ENCODE data around the gene RNF14. TPM values are rescaled to one million over a fixed set of nuclear protein-coding genes. Genes with fewer than 3 reads are reported as not detected.

RNF14 gene
- total RNA-seq, 1 experiment from 2014 or later, result 37.5 TPM

DNA sequence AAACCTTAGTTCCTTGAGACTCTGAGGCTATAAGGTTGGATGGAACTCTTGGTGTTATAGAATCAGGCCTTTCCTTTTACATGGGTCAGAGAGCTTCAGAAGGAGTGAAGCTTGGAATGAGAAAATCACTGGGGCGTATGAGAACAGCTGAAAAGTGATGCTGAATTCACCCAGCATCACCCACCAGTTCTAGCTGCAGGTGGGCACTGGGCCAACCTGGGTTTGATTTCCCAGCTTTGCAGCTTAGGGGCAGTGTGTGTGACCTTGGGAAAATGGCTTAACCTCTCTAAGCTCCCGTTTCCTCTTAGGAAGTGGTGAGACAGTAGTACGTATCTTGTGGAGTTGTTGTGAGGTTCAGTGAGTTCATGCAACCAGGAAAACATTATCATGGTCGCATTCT is 21.6 kb upstream of the RNF14 start:
- H3K4me2 ChIP-seq (ENCODE audit: low read length), result no peak overlapping the region
- no peaks in the 10 kb centered on the region for H4K20me1 ChIP-seq (ENCODE audit: insufficient read depth)
- ChIA-PET RAD21 (ENCODE audit: low non-redundant PET in 1 of 2, low total read pairs in 2 of 2, uncharacterized antibody in 2 of 2, unreplicated experiment in 2 of 2) (no interaction called here), POLR2A (no interaction called here), CTCF (no interaction called here)
- H3K27me3 ChIP-seq (ENCODE audit: insufficient read depth, low read length), result no peaks in the 10 kb centered on the region
- no peaks in the 10 kb centered on the region for H3K36me3 ChIP-seq (ENCODE audit: control insufficient read depth in 1 of 2, insufficient read depth in 2 of 2, low read length in 2 of 2)
- no peaks in the 10 kb centered on the region for H3K4me1 ChIP-seq (ENCODE audit: control insufficient read depth in 1 of 2, insufficient read depth in 2 of 2, low read length in 2 of 2)
- ATAC-seq, result no peak
- no peak overlapping the region for H3K27ac ChIP-seq (ENCODE audit: low read depth, low read length)
- intact Hi-C loops (cut with micrococcal nuclease), result no loop called here
- no peak for TF ChIP-seq FOSL1 (IDR thresholded peaks at IDR 0.05; ENCODE audit: low read depth)
- no peak for TF ChIP-seq RAD21 (IDR thresholded peaks at IDR 0.05; ENCODE audit: low read depth)
- TF ChIP-seq, protein P1, sequence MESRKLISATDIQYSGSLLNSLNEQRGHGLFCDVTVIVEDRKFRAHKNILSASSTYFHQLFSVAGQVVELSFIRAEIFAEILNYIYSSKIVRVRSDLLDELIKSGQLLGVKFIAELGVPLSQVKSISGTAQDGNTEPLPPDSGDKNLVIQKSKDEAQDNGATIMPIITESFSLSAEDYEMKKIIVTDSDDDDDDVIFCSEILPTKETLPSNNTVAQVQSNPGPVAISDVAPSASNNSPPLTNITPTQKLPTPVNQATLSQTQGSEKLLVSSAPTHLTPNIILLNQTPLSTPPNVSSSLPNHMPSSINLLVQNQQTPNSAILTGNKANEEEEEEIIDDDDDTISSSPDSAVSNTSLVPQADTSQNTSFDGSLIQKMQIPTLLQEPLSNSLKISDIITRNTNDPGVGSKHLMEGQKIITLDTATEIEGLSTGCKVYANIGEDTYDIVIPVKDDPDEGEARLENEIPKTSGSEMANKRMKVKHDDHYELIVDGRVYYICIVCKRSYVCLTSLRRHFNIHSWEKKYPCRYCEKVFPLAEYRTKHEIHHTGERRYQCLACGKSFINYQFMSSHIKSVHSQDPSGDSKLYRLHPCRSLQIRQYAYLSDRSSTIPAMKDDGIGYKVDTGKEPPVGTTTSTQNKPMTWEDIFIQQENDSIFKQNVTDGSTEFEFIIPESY (IDR thresholded peaks at IDR 0.05; ENCODE audit: extremely low read depth, insufficient replicate concordance, low read length), result no peak
- no TSS peak for BruUV-seq (replicated peaks)
- H3K4me3 ChIP-seq (replicated peaks in 1 of 2; ENCODE audit: low read depth in 1 of 2, low read length in 2 of 2), result no peak overlapping the region
- no peak overlapping the region for H2AFZ ChIP-seq (ENCODE audit: low read depth, low read length, poor library complexity, severe bottlenecking)
- H3K9me2 ChIP-seq (ENCODE audit: insufficient read depth), result no peaks in the 10 kb centered on the region
- H3K9me3 ChIP-seq (ENCODE audit: control insufficient read depth in 1 of 2, insufficient read depth in 1 of 2, low read depth in 1 of 2, low read length in 2 of 2), result no peaks in the 10 kb centered on the region
- no peak for DNase-seq (ENCODE audit: low read depth, low spot score)
- H3K79me2 ChIP-seq (ENCODE audit: insufficient read depth, low read length), result no peaks in the 10 kb centered on the region
- H3K9ac ChIP-seq (ENCODE audit: low read length), result no peak overlapping the region

DNA sequence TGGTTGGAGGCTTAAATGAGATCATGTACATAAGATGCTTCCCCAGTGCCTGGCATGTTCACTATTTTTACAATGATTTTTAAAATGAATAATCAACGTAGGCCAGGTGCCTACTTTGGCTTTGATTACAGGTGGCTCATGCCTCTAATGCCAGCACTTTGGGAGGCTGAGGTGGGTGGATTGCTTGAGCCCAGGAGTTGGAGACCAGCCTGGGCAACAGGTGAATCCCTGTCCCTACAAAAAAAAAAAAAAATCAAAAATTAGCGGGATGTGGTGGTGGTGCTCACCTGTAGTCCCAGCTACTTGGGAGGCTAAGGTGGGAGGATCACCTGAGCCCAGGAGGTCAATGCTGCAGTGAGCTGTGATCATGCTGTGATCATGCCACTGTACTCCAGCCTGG is 20.1 kb upstream of the RNF14 start:
- Histone ChIP-seq H3K27me3 (ENCODE audit: insufficient read depth, low read length) (no peaks in the 10 kb centered on the region), H3K27ac (ENCODE audit: low read depth, low read length) (no peak overlapping the region), H3K9ac (ENCODE audit: low read length) (no peak overlapping the region), H4K20me1 (ENCODE audit: insufficient read depth) (no peaks in the 10 kb centered on the region), H3K4me2 (ENCODE audit: low read length) (no peak overlapping the region), H3K9me2 (ENCODE audit: insufficient read depth) (no peaks in the 10 kb centered on the region), H3K36me3 (ENCODE audit: control insufficient read depth in 1 of 2, insufficient read depth in 2 of 2, low read length in 2 of 2) (no peaks in the 10 kb centered on the region), H3K4me3 (replicated peaks in 1 of 2; ENCODE audit: low read depth in 1 of 2, low read length in 2 of 2) (no peak overlapping the region), H2AFZ (ENCODE audit: low read depth, low read length, poor library complexity, severe bottlenecking) (no peak overlapping the region), H3K79me2 (ENCODE audit: insufficient read depth, low read length) (no peaks in the 10 kb centered on the region), H3K9me3 (ENCODE audit: control insufficient read depth in 1 of 2, insufficient read depth in 1 of 2, low read depth in 1 of 2, low read length in 2 of 2) (no peaks in the 10 kb centered on the region), H3K4me1 (ENCODE audit: control insufficient read depth in 1 of 2, insufficient read depth in 2 of 2, low read length in 2 of 2) (no peaks in the 10 kb centered on the region)
- no TSS peak for BruUV-seq (replicated peaks)
- intact Hi-C loops (cut with micrococcal nuclease), result no loop called here
- ATAC-seq (no peak), DNase-seq (ENCODE audit: low read depth, low spot score) (no peak)
- ChIA-PET POLR2A (no interaction called here), RAD21 (ENCODE audit: low non-redundant PET in 1 of 2, low total read pairs in 2 of 2, uncharacterized antibody in 2 of 2, unreplicated experiment in 2 of 2) (interaction anchor here in 1 of 2 experiments (0.6 kb wide), 1 partner anchor 190 kb away, joined by 4 read pairs; no protein-coding TSS in a partner anchor), CTCF (interaction anchor here (1.2 kb wide), 1 partner anchor 12 kb away, joined by 3 read pairs; no protein-coding TSS in a partner anchor)
- TF ChIP-seq POLR2A (IDR thresholded peaks at IDR 0.05; ENCODE audit: borderline replicate concordance, extremely low read depth, insufficient read depth, insufficient read length) (no peak), EGR1 (IDR thresholded peaks at IDR 0.05; ENCODE audit: low read depth) (no peak), YY1 (IDR thresholded peaks at IDR 0.05; ENCODE audit: extremely low read depth, insufficient replicate concordance, low read depth, low read length) (no peak), POLR2AphosphoS5 (IDR thresholded peaks at IDR 0.05; ENCODE audit: low read depth, low read length) (no peak), EZH2 (IDR thresholded peaks at IDR 0.05) (no peak)
- TF ChIP-seq, protein P1 (IDR thresholded peaks at IDR 0.05; ENCODE audit: extremely low read depth, insufficient replicate concordance, low read length), result no peak
- TF ChIP-seq, protein P2, sequence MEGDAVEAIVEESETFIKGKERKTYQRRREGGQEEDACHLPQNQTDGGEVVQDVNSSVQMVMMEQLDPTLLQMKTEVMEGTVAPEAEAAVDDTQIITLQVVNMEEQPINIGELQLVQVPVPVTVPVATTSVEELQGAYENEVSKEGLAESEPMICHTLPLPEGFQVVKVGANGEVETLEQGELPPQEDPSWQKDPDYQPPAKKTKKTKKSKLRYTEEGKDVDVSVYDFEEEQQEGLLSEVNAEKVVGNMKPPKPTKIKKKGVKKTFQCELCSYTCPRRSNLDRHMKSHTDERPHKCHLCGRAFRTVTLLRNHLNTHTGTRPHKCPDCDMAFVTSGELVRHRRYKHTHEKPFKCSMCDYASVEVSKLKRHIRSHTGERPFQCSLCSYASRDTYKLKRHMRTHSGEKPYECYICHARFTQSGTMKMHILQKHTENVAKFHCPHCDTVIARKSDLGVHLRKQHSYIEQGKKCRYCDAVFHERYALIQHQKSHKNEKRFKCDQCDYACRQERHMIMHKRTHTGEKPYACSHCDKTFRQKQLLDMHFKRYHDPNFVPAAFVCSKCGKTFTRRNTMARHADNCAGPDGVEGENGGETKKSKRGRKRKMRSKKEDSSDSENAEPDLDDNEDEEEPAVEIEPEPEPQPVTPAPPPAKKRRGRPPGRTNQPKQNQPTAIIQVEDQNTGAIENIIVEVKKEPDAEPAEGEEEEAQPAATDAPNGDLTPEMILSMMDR (IDR thresholded peaks at IDR 0.05 in 2 of 3, conservative IDR thresholded peaks at IDR 0.05 in 1 of 3; ENCODE audit: borderline replicate concordance in 1 of 3, insufficient read depth in 1 of 3, low read depth in 2 of 3, low read length in 2 of 3), result no peak
- TF ChIP-seq, protein P3, sequence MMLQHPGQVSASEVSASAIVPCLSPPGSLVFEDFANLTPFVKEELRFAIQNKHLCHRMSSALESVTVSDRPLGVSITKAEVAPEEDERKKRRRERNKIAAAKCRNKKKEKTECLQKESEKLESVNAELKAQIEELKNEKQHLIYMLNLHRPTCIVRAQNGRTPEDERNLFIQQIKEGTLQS (IDR thresholded peaks at IDR 0.05), result no peak

Measured in HCT116 (cell line).